Measurements from ENCODE around the gene ACY1. TPM values are rescaled to one million over a fixed set of nuclear protein-coding genes. Genes with fewer than 3 reads are reported as not detected.

ACY1 gene
- total RNA-seq, 4 donors from 2014 or later = 20.2 to 42.7 (median 33.6) TPM

- Histone ChIP-seq H3K27me3 (peaks cover 0 to under 1% (median 0%) of the 10 kb centered on the region in 4 donors), H3K4me1 (peaks cover 8 to 53% (median 18%) of the 10 kb centered on the region in 3 donors), H3K36me3 (peaks cover 0 to 37% (median 0%) of the 10 kb centered on the region in 3 donors), H3K4me3 (no peak overlapping the region), H3K9me3 (no peaks in the 10 kb centered on the region), H3K27ac (no peak overlapping the region)
- intact Hi-C loops (cut with DNase I) = no loop called here
- no peak for DNase-seq
- TF ChIP-seq POLR2A (IDR thresholded peaks at IDR 0.05) = no peak
- TF ChIP-seq CTCF (IDR thresholded peaks at IDR 0.05) = no peak
- WGBS, 2 donors = 80 to 92% methylated on average over 2 to 4 of the region's 18 CpGs
Measured at GRCh38 chr3:51961011-51961410, 22.3 kb upstream of the ACY1 start.

GRCh38 chr3:51961602-51962569 is 21.4 kb upstream of the ACY1 start:
- WGBS, 2 donors = 39 to 44% methylated on average over 3 to 8 of the region's 9 CpGs
- Histone ChIP-seq H3K4me1 (peaks cover 10 to 53% (median 19%) of the 10 kb centered on the region in 3 donors), H3K4me3 (no peak overlapping the region), H3K27me3 (no peaks in the 10 kb centered on the region), H3K36me3 (peaks cover 0 to 37% (median 0%) of the 10 kb centered on the region in 3 donors), H3K9me3 (no peaks in the 10 kb centered on the region), H3K27ac (no peak overlapping the region)
- TF ChIP-seq CTCF (IDR thresholded peaks at IDR 0.05) (no peak), POLR2A (IDR thresholded peaks at IDR 0.05) (no peak)
- intact Hi-C loops (cut with DNase I) = no loop called here
- no peak for DNase-seq

GRCh38 chr3:51962854-51963530 is 20.3 kb upstream of the ACY1 start:
- H3K9me3 ChIP-seq = no peaks in the 10 kb centered on the region
- no peak overlapping the region for H3K4me3 ChIP-seq
- H3K27me3 ChIP-seq = no peaks in the 10 kb centered on the region
- H3K36me3 ChIP-seq = peaks cover 0 to 30% (median 0%) of the 10 kb centered on the region in 3 donors
- TF ChIP-seq POLR2A (IDR thresholded peaks at IDR 0.05) (no peak), CTCF (IDR thresholded peaks at IDR 0.05) (no peak)
- intact Hi-C loops (cut with DNase I) = no loop called here
- H3K27ac ChIP-seq = no peak overlapping the region
- WGBS, 2 donors = 80 to 85% methylated on average over 2 of the region's 6 CpGs
- no peak for DNase-seq
- peaks cover 15 to 56% (median 21%) of the 10 kb centered on the region in 3 donors for H3K4me1 ChIP-seq

GRCh38 chr3:51963951-51964451 is 19.3 kb upstream of the ACY1 start:
- Histone ChIP-seq H3K27ac (no peak overlapping the region), H3K36me3 (peaks cover 0 to 22% (median 0%) of the 10 kb centered on the region in 3 donors), H3K9me3 (no peaks in the 10 kb centered on the region), H3K4me3 (no peak overlapping the region), H3K4me1 (peaks cover 22 to 67% (median 28%) of the 10 kb centered on the region in 3 donors), H3K27me3 (no peaks in the 10 kb centered on the region)
- no peak for DNase-seq
- TF ChIP-seq POLR2A (IDR thresholded peaks at IDR 0.05) (no peak), CTCF (IDR thresholded peaks at IDR 0.05) (no peak)
- intact Hi-C loops (cut with DNase I) = no loop called here
- 77 to 79% methylated on average over 5 to 7 of the region's 12 CpGs for WGBS, 2 donors

Measured in esophagus squamous epithelium (tissue), 5 donors.